ENCODE data around the gene MYO3B. TPM values are rescaled to one million over a fixed set of nuclear protein-coding genes. Genes with fewer than 3 reads are reported as not detected.

MYO3B gene
- total RNA-seq, 2 experiments from 2014 or later, result 0.05 to 0.23 TPM

- no peak for DNase-seq
- CTCF ChIA-PET, result interaction anchor here (0.7 kb wide), 1 partner anchor 157 kb away, joined by 3 read pairs; no protein-coding TSS in a partner anchor
- H3K9me3 Mint-ChIP-seq (ENCODE audit: insufficient read depth), result no peaks in the 10 kb centered on the region
- H3K27me3 Mint-ChIP-seq (ENCODE audit: low read depth), result peaks cover 21% of the 10 kb centered on the region
- no peaks in the 10 kb centered on the region for H3K36me3 Mint-ChIP-seq (ENCODE audit: low read depth)
- no peak for ATAC-seq
- no peak overlapping the region for H3K27ac Mint-ChIP-seq
- H3K4me3 Mint-ChIP-seq, result no peak overlapping the region
- no peaks in the 10 kb centered on the region for H3K4me1 Mint-ChIP-seq (ENCODE audit: low read depth)
- POLR2A ChIA-PET, result no interaction called here
These were observed 388.2 kb downstream of the MYO3B start for GRCh38 chr2:170566138-170566537.

GRCh38 chr2:170567429-170567828 is 389.5 kb downstream of the MYO3B start:
- H3K9me3 Mint-ChIP-seq (ENCODE audit: insufficient read depth), result no peaks in the 10 kb centered on the region
- H3K4me1 Mint-ChIP-seq (ENCODE audit: low read depth), result no peaks in the 10 kb centered on the region
- H3K27me3 Mint-ChIP-seq (ENCODE audit: low read depth), result peaks cover 24% of the 10 kb centered on the region
- no peak overlapping the region for H3K4me3 Mint-ChIP-seq
- POLR2A ChIA-PET, result no interaction called here
- CTCF ChIA-PET, result no interaction called here
- no peaks in the 10 kb centered on the region for H3K36me3 Mint-ChIP-seq (ENCODE audit: low read depth)
- DNase-seq (no peak), ATAC-seq (no peak)
- no peak overlapping the region for H3K27ac Mint-ChIP-seq

GRCh38 chr2:170568511-170568910 is 390.6 kb downstream of the MYO3B start:
- H3K27me3 Mint-ChIP-seq (ENCODE audit: low read depth), result peaks cover 19% of the 10 kb centered on the region
- ChIA-PET POLR2A (no interaction called here), CTCF (no interaction called here)
- H3K9me3 Mint-ChIP-seq (ENCODE audit: insufficient read depth), result no peaks in the 10 kb centered on the region
- DNase-seq, result no peak
- no peak for ATAC-seq
- H3K27ac Mint-ChIP-seq, result no peak overlapping the region
- H3K4me3 Mint-ChIP-seq, result no peak overlapping the region
- no peaks in the 10 kb centered on the region for H3K36me3 Mint-ChIP-seq (ENCODE audit: low read depth)
- no peaks in the 10 kb centered on the region for H3K4me1 Mint-ChIP-seq (ENCODE audit: low read depth)

GRCh38 chr2:170571612-170572011 is 393.7 kb downstream of the MYO3B start:
- no peaks in the 10 kb centered on the region for H3K4me1 Mint-ChIP-seq (ENCODE audit: low read depth)
- H3K27ac Mint-ChIP-seq, result no peak overlapping the region
- H3K4me3 Mint-ChIP-seq, result no peak overlapping the region
- H3K27me3 Mint-ChIP-seq (ENCODE audit: low read depth), result peaks cover 22% of the 10 kb centered on the region
- ChIA-PET CTCF (no interaction called here), POLR2A (no interaction called here)
- ATAC-seq (no peak), DNase-seq (no peak)
- H3K9me3 Mint-ChIP-seq (ENCODE audit: insufficient read depth), result no peaks in the 10 kb centered on the region
- no peaks in the 10 kb centered on the region for H3K36me3 Mint-ChIP-seq (ENCODE audit: low read depth)

GRCh38 chr2:170573671-170574070 is 395.7 kb downstream of the MYO3B start:
- H3K4me3 Mint-ChIP-seq, result no peak overlapping the region
- H3K27me3 Mint-ChIP-seq (ENCODE audit: low read depth), result peaks cover 22% of the 10 kb centered on the region
- POLR2A ChIA-PET, result no interaction called here
- no peaks in the 10 kb centered on the region for H3K36me3 Mint-ChIP-seq (ENCODE audit: low read depth)
- DNase-seq, result no peak
- no peak for ATAC-seq
- CTCF ChIA-PET, result no interaction called here
- H3K9me3 Mint-ChIP-seq (ENCODE audit: insufficient read depth), result no peaks in the 10 kb centered on the region
- H3K4me1 Mint-ChIP-seq (ENCODE audit: low read depth), result no peaks in the 10 kb centered on the region
- no peak overlapping the region for H3K27ac Mint-ChIP-seq

- H3K27ac Mint-ChIP-seq, result no peak overlapping the region
- ATAC-seq (no peak), DNase-seq (no peak)
- peaks cover 9% of the 10 kb centered on the region for H3K27me3 Mint-ChIP-seq (ENCODE audit: low read depth)
- POLR2A ChIA-PET, result no interaction called here
- no peaks in the 10 kb centered on the region for H3K4me1 Mint-ChIP-seq (ENCODE audit: low read depth)
- CTCF ChIA-PET, result interaction anchor here (0.7 kb wide), 1 partner anchor 44 kb away, joined by 3 read pairs; no protein-coding TSS in a partner anchor
- H3K9me3 Mint-ChIP-seq (ENCODE audit: insufficient read depth), result no peaks in the 10 kb centered on the region
- no peak overlapping the region for H3K4me3 Mint-ChIP-seq
- H3K36me3 Mint-ChIP-seq (ENCODE audit: low read depth), result no peaks in the 10 kb centered on the region
These were observed 398.3 kb downstream of the MYO3B start for GRCh38 chr2:170576296-170576695.

GRCh38 chr2:170577356-170577755 is 399.4 kb downstream of the MYO3B start:
- POLR2A ChIA-PET, result no interaction called here
- CTCF ChIA-PET, result no interaction called here
- Mint-ChIP-seq H3K9me3 (ENCODE audit: insufficient read depth) (no peaks in the 10 kb centered on the region), H3K4me3 (no peak overlapping the region), H3K4me1 (ENCODE audit: low read depth) (no peaks in the 10 kb centered on the region), H3K27ac (no peak overlapping the region), H3K36me3 (ENCODE audit: low read depth) (no peaks in the 10 kb centered on the region), H3K27me3 (ENCODE audit: low read depth) (peaks cover 6% of the 10 kb centered on the region)
- DNase-seq (no peak), ATAC-seq (no peak)

- DNase-seq, result no peak
- no peak overlapping the region for H3K27ac Mint-ChIP-seq
- no peaks in the 10 kb centered on the region for H3K36me3 Mint-ChIP-seq (ENCODE audit: low read depth)
- CTCF ChIA-PET, result no interaction called here
- H3K4me1 Mint-ChIP-seq (ENCODE audit: low read depth), result no peaks in the 10 kb centered on the region
- H3K4me3 Mint-ChIP-seq, result no peak overlapping the region
- POLR2A ChIA-PET, result no interaction called here
- peaks cover 6% of the 10 kb centered on the region for H3K27me3 Mint-ChIP-seq (ENCODE audit: low read depth)
- no peaks in the 10 kb centered on the region for H3K9me3 Mint-ChIP-seq (ENCODE audit: insufficient read depth)
- no peak for ATAC-seq
These were observed 400.7 kb downstream of the MYO3B start for GRCh38 chr2:170578606-170579005.

- no peaks in the 10 kb centered on the region for H3K4me1 Mint-ChIP-seq (ENCODE audit: low read depth)
- no peak for DNase-seq
- no peaks in the 10 kb centered on the region for H3K9me3 Mint-ChIP-seq (ENCODE audit: insufficient read depth)
- no peak for ATAC-seq
- H3K36me3 Mint-ChIP-seq (ENCODE audit: low read depth), result no peaks in the 10 kb centered on the region
- ChIA-PET POLR2A (no interaction called here), CTCF (no interaction called here)
- H3K27me3 Mint-ChIP-seq (ENCODE audit: low read depth), result peaks cover 8% of the 10 kb centered on the region
- no peak overlapping the region for H3K4me3 Mint-ChIP-seq
- H3K27ac Mint-ChIP-seq, result no peak overlapping the region
These were observed 401.6 kb downstream of the MYO3B start for GRCh38 chr2:170579511-170579910.

GRCh38 chr2:170582313-170582712 is 404.4 kb downstream of the MYO3B start:
- DNase-seq (no peak), ATAC-seq (no peak)
- Mint-ChIP-seq H3K27me3 (ENCODE audit: low read depth) (peaks cover 7% of the 10 kb centered on the region), H3K36me3 (ENCODE audit: low read depth) (no peaks in the 10 kb centered on the region), H3K9me3 (ENCODE audit: insufficient read depth) (no peaks in the 10 kb centered on the region), H3K27ac (no peak overlapping the region), H3K4me3 (no peak overlapping the region), H3K4me1 (ENCODE audit: low read depth) (no peaks in the 10 kb centered on the region)
- POLR2A ChIA-PET, result no interaction called here
- CTCF ChIA-PET, result no interaction called here

- Mint-ChIP-seq H3K9me3 (ENCODE audit: insufficient read depth) (no peaks in the 10 kb centered on the region), H3K27me3 (ENCODE audit: low read depth) (peaks cover 7% of the 10 kb centered on the region), H3K36me3 (ENCODE audit: low read depth) (no peaks in the 10 kb centered on the region), H3K4me1 (ENCODE audit: low read depth) (no peaks in the 10 kb centered on the region), H3K4me3 (no peak overlapping the region), H3K27ac (no peak overlapping the region)
- ATAC-seq (no peak), DNase-seq (no peak)
- CTCF ChIA-PET, result interaction anchor here (1.3 kb wide), 1 partner anchor 204 kb away, joined by 4 read pairs; no protein-coding TSS in a partner anchor
- POLR2A ChIA-PET, result no interaction called here
These were observed 405.0 kb downstream of the MYO3B start for GRCh38 chr2:170582751-170583463.

GRCh38 chr2:170585067-170585466 is 407.1 kb downstream of the MYO3B start:
- Mint-ChIP-seq H3K9me3 (ENCODE audit: insufficient read depth) (no peaks in the 10 kb centered on the region), H3K27me3 (ENCODE audit: low read depth) (peaks cover 7% of the 10 kb centered on the region), H3K4me1 (ENCODE audit: low read depth) (no peaks in the 10 kb centered on the region), H3K36me3 (ENCODE audit: low read depth) (no peaks in the 10 kb centered on the region), H3K4me3 (no peak overlapping the region), H3K27ac (no peak overlapping the region)
- DNase-seq (no peak), ATAC-seq (no peak)
- CTCF ChIA-PET, result no interaction called here
- POLR2A ChIA-PET, result no interaction called here

GRCh38 chr2:170586571-170587095 is 408.7 kb downstream of the MYO3B start:
- no peak overlapping the region for H3K27ac Mint-ChIP-seq

More at GRCh38 chr2:170586571-170587095, 408.7 kb downstream of the MYO3B start:
- no peak overlapping the region for H3K4me3 Mint-ChIP-seq
- no peaks in the 10 kb centered on the region for H3K4me1 Mint-ChIP-seq (ENCODE audit: low read depth)
- H3K27me3 Mint-ChIP-seq (ENCODE audit: low read depth), result peaks cover 7% of the 10 kb centered on the region
- POLR2A ChIA-PET, result no interaction called here
- no peaks in the 10 kb centered on the region for H3K9me3 Mint-ChIP-seq (ENCODE audit: insufficient read depth)
- ATAC-seq, result no peak
- DNase-seq, result no peak
- H3K36me3 Mint-ChIP-seq (ENCODE audit: low read depth), result no peaks in the 10 kb centered on the region
- CTCF ChIA-PET, result no interaction called here

Measured in activated CD8-positive, alpha-beta T cell treated with anti-CD3 and anti-CD28 coated beads, Interleukin-2, amount 10 ng/mL, durations not matched to agents 7 days and 5 days (primary cell).